C4-2B (cell line): ENCODE results near the gene UVRAG.
"Not testable (repeated sequence)": the region's sequence is repeated elsewhere in the genome, so short reads cannot be mapped to it uniquely, and the experiment has no call there.

Source experiments
- H3K27ac ChIP-seq: fragments of 450-650 bp; 2 replicates; pipeline ENCODE4 v1.5.1; 2017
- CTCF ChIP-seq: fragments of 450-650 bp; conservative IDR thresholded peaks from 2 replicates; pipeline ENCODE4 v1.5.1; 2017; ENCODE audit warnings: mild to moderate bottlenecking
- ZFX ChIP-seq: fragments of 450-650 bp; IDR thresholded peaks from 2 replicates; pipeline ENCODE4 v1.6.1; 2017

The UVRAG gene

DNA sequence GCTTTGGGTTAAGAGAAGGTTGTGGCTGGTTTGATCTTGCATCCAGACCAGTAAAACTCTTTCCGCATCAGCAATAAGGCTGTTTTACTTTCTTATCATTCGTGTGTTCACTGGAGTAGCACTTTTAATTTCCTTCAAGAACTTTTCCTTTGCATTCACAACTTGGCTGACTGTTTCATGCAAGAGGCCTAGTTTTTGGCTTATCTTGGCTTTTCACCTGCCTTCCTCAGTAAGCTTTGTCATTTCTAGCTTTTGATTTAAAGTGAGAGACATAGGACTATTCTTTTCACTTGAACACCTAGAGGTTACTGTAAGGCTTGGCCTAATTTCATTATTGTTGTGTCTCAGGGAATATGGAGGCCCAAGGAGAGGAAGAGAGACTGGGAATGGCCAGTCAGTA, 144.5 kb downstream of the UVRAG start:
- TF ChIP-seq CTCF (no peak), ZFX (no peak)
- H3K27ac ChIP-seq = no peak overlapping the region

DNA sequence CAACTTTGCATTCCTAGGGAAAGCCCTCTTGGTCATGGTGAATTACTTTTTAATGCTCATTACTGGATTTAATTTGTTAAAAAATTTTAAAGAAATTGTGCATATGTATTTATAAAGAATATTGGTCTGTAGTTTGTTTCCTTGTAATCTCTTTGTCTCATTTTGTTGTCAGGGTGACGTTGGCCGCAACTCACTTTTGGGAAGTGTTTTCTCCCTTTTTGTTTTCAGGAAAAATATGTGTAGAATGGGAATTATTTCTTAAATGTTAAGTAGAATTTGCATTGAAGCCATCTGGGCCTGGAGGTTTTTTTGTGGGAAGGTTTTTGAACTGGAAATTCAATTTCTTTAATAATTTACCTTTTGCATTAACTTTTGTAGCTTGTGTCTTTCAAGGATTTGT, 149.1 kb downstream of the UVRAG start:
- H3K27ac ChIP-seq = no peak overlapping the region
- no peak for TF ChIP-seq CTCF
- TF ChIP-seq ZFX = no peak

DNA sequence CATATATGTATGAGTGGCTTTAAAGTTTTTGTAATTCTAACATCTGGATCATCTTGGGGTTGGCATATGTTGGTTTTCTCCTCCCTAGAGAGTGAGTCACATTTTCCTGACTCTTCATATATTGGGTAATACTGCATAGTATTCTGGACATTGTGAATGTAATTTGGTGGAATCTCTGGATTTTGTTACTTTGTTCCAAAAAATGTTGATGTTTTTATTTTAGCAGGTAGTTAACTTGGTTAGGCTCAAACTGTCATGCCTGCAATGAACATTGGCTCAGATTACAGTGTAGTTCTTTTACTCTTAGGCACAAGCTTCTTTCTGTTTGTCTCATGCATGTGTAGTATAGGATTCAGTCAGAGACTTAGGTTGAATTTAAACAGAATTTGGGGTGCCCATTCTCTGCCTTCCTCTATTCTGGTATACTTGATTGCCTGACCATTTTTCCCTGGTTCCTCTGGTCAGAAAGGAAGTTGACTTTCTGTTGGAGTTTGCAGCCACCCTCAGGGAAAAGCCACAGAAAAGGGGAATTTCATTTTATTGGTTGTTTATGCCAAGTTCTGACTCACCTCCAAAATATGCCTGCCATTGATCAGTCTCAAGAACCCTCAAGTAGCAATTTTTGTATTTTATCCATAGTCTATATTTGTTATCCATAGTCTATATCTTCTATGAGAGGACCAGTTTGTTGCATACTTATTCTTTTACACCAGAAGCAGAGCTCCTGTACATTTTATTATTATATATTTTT, 151.7 kb downstream of the UVRAG start:
- H3K27ac ChIP-seq = no peak overlapping the region
- TF ChIP-seq CTCF (no peak), ZFX (no peak)

- no peak for TF ChIP-seq CTCF
- TF ChIP-seq ZFX = no peak
- no peak overlapping the region for H3K27ac ChIP-seq
Measured at GRCh38 chr11:75968021-75968625, 153.1 kb downstream of the UVRAG start.

DNA sequence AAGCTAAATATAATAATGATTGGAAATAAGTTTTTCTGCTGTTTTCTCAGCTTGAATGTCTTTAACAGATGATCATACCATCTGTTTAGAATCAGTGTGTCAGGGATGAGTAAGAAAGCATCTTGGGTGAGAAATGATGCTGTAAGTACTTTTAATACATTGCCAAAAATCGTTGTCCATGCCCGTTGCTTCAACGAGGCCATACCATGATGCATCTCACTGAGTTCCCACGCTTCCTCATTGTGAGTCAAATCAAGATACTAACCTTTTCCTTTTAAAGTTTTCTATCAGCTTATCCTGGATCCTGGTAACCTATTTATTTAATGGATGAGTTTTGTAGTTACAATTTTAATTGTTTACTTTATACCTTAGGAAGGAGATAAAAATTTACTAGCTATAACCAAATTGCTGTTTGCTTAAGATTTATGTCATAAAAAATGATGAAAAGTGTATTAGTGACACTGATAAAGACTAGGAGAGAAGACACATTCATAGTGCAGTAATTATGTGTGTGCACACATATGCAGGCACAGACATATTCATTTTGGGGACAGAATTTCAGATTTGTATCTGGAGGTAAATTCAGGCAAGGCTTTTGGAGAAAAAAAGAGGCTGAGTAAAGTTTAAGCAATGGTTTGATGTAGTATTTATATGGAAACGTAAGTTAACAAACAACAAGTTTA, 154.8 kb downstream of the UVRAG start:
- no peak for TF ChIP-seq CTCF
- no peak for TF ChIP-seq ZFX
- no peak overlapping the region for H3K27ac ChIP-seq

DNA sequence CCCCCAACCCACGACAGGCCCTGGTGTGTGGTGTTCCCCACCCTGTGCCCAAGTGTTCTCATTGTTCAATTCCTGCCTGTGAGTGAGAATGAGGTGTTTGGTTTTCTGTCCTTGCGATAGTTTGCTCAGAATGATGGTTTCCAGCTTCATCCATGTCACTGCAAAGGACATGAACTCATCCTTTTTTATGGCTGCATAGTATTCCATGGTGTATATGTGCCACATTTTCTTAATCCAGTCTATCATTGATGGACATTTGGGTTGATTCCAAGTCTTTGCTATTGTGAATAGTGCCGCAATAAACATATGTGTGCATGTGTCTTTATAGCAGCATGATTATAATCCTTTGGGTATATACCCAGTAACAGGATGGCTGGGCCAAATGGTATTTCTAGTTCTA, 158.7 kb downstream of the UVRAG start:
- not testable (repeated sequence) for H3K27ac ChIP-seq

DNA sequence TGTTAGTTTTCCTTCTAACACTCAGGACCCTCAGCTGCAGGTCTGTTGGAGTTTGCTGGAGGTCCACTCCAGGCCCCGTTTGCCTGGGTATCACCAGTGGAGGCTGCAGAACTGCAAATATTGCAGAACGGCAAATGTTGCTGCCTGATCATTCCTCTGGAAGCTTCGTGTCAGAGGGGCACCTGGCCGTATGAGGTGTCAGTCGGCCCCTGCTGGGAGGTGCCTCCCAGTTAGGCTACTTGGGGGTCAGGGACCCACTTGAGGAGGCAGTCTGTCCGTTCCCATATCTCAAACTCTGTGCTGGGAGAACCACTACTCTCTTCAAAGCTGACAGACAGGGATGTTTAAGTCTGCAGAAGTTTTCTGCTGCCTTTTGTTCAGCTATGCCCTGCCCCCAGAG, 164.1 kb downstream of the UVRAG start:
- H3K27ac ChIP-seq = not testable (repeated sequence)

DNA sequence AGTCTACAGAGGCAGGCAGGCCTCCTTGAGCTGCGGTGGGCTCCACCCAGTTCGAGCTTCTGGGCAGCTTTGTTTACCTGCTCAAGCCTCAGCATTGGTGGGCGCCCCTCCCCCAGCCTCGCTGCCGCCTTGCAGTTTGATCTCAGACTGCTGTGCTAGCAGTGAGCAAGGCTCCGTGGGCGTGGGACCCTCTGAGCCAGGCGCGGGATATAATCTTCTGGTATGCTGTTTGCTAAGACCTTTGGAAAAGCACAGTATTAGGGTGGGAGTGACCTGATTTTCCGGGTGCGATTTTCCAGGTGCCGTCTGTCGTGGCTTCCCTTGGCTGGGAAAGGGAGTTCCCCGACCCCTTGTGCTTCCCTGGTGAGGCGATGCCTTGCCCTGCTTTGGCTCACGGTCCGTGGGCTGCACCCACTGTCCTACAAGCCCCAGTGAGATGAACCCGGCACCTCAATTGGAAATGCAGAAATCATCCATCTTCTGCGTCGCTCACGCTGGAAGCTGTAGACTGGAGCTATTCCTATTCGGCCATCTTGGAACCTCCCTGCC, 164.5 kb downstream of the UVRAG start:
- not testable (repeated sequence) for H3K27ac ChIP-seq

- TF ChIP-seq CTCF (no peak), ZFX (no peak)
- no peak overlapping the region for H3K27ac ChIP-seq
Measured at GRCh38 chr11:75980031-75980430, 165.0 kb downstream of the UVRAG start.
